ENCODE data around the gene EGFL7.

- TF ChIP-seq CTCF (IDR thresholded peaks at IDR 0.05) (no peak), POLR2A (IDR thresholded peaks at IDR 0.05) (no peak)
Observed at GRCh38 chr9:136682710-136683109, 20.0 kb downstream of the EGFL7 start.

All from uterus (tissue), 2 donors.